Measurements from ENCODE around the gene PLXND1.

DNA sequence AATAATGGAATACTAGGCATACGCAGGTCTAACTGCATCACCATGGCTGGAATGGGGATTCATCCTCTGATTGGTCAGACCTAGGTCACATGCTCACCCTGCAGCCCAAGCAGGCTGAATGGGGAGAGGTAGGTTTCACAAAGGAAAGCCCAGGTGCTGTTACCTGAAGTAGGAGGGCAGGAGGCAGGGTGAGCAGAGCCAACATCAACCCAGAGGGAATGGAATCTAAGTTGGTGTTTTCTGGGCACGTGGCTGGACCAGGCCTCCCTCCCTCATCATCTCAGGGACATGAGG lies 70.2 kb downstream of the PLXND1 start:
- TF ChIP-seq POLR2AphosphoS5 (IDR thresholded peaks at IDR 0.05) (no peak), POLR2A (IDR thresholded peaks at IDR 0.05; ENCODE audit: low read depth) (no peak)
- TF ChIP-seq, protein P1, sequence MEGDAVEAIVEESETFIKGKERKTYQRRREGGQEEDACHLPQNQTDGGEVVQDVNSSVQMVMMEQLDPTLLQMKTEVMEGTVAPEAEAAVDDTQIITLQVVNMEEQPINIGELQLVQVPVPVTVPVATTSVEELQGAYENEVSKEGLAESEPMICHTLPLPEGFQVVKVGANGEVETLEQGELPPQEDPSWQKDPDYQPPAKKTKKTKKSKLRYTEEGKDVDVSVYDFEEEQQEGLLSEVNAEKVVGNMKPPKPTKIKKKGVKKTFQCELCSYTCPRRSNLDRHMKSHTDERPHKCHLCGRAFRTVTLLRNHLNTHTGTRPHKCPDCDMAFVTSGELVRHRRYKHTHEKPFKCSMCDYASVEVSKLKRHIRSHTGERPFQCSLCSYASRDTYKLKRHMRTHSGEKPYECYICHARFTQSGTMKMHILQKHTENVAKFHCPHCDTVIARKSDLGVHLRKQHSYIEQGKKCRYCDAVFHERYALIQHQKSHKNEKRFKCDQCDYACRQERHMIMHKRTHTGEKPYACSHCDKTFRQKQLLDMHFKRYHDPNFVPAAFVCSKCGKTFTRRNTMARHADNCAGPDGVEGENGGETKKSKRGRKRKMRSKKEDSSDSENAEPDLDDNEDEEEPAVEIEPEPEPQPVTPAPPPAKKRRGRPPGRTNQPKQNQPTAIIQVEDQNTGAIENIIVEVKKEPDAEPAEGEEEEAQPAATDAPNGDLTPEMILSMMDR (IDR thresholded peaks at IDR 0.05) = no peak
